ENCODE results near the gene MAST2. TPM values are rescaled to one million over a fixed set of nuclear protein-coding genes. Genes with fewer than 3 reads are reported as not detected.

Gene MAST2
- total RNA-seq, 2 donors from 2014 or later: 9.9 TPM

DNA sequence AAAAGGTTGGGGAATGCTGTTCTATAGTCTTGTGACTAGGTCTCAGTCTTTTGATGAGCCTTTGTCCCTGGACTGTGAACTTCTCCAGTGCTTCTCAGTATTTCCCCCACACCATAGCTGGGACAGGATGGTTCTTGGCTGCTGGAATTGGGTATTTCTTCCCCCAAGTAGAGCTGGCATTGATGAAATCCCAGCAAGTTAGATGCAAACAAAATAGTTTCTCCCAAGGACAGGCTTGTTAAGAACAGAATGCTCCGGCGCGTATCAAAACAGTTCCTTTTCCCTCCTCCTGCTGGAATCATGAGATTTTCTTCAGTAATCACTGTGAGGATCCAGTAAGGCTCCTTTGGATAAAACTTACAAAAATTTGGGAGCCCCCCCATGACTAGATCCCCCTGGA is 166.5 kb downstream of the MAST2 start:
- ATAC-seq: no peak
- Histone ChIP-seq H3K36me3 (replicated peaks in 1 of 2; ENCODE audit: insufficient read depth in 1 of 2, low read depth in 2 of 2) (no peaks in the 10 kb centered on the region), H3K27ac (no peak overlapping the region), H3K9me3 (no peaks in the 10 kb centered on the region), H3K4me1 (no peaks in the 10 kb centered on the region), H3K27me3 (no peaks in the 10 kb centered on the region), H3K4me3 (no peak overlapping the region)
- TF ChIP-seq, protein P1, sequence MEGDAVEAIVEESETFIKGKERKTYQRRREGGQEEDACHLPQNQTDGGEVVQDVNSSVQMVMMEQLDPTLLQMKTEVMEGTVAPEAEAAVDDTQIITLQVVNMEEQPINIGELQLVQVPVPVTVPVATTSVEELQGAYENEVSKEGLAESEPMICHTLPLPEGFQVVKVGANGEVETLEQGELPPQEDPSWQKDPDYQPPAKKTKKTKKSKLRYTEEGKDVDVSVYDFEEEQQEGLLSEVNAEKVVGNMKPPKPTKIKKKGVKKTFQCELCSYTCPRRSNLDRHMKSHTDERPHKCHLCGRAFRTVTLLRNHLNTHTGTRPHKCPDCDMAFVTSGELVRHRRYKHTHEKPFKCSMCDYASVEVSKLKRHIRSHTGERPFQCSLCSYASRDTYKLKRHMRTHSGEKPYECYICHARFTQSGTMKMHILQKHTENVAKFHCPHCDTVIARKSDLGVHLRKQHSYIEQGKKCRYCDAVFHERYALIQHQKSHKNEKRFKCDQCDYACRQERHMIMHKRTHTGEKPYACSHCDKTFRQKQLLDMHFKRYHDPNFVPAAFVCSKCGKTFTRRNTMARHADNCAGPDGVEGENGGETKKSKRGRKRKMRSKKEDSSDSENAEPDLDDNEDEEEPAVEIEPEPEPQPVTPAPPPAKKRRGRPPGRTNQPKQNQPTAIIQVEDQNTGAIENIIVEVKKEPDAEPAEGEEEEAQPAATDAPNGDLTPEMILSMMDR (IDR thresholded peaks at IDR 0.05): no peak
- TF ChIP-seq POLR2A (IDR thresholded peaks at IDR 0.05): no peak
- intact Hi-C loops (cut with DNase I): no loop called here
- 93 to 98% methylated on average over 3 of the region's 3 CpGs for WGBS, 2 donors
- no peak for DNase-seq

DNA sequence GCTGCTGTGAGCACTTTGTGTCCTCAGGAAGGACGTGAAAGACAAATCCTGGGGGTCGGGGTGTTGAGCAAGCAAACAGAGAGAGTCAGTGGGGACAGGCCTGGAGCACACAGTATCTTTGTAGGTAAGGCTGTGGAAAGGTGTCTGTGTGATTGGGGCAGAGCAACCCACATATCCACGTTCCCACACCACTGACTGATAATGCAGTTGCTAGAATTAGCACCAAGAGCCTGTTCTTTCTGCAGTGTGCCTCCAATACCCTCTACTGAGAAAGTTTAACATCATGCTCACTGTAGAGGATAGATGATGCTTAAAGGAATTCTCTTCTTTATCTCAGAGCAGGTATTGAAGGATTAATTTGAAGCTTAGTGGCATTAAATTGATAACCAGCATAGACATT is 167.9 kb downstream of the MAST2 start:
- intact Hi-C loops (cut with DNase I): no loop called here
- TF ChIP-seq, protein P1 (IDR thresholded peaks at IDR 0.05): no peak
- TF ChIP-seq POLR2A (IDR thresholded peaks at IDR 0.05): no peak
- no peak for ATAC-seq
- Histone ChIP-seq H3K4me1 (no peaks in the 10 kb centered on the region), H3K27ac (no peak overlapping the region), H3K27me3 (no peaks in the 10 kb centered on the region), H3K9me3 (no peaks in the 10 kb centered on the region), H3K4me3 (no peak overlapping the region), H3K36me3 (replicated peaks in 1 of 2; ENCODE audit: insufficient read depth in 1 of 2, low read depth in 2 of 2) (no peaks in the 10 kb centered on the region)
- WGBS, 2 donors: 91 to 97% methylated on average over 3 of the region's 3 CpGs
- DNase-seq: no peak

DNA sequence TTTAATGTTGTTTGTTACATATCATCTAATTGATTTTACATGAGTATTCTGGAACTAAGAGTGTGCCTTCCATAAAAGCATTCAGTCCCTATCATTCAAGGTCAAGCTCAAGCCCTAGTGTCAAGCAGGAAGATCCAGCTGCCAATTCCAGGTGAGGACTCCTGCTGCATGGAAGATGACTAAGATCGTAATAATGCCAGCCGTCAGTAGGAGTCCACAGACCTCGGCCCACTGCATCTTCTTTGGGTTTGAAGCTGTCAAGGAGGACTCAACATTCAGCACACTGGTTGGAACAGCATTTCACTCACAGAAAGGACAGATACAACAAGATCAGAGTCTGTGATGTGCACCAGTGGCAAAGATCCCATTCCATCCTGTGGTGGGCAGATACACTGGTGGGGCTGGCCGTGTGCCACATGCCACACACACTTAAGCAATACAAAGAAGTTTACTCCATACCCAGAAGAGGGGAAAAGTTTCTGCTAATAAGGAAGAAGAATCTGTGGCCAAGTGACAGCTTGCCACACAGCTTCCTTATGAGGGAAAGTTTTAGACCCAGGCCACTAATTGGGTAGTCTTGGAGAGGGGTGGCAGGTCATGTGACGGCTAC is 168.6 kb downstream of the MAST2 start:
- Histone ChIP-seq H3K27me3 (no peaks in the 10 kb centered on the region), H3K4me3 (no peak overlapping the region), H3K36me3 (replicated peaks in 1 of 2; ENCODE audit: insufficient read depth in 1 of 2, low read depth in 2 of 2) (no peaks in the 10 kb centered on the region), H3K9me3 (no peaks in the 10 kb centered on the region), H3K4me1 (no peaks in the 10 kb centered on the region), H3K27ac (no peak overlapping the region)
- intact Hi-C loops (cut with DNase I): no loop called here
- no peak for ATAC-seq
- DNase-seq: no peak
- WGBS, 2 donors: 85 to 97% methylated on average over 4 to 5 of the region's 5 CpGs
- TF ChIP-seq POLR2A (IDR thresholded peaks at IDR 0.05): no peak
- TF ChIP-seq, protein P1 (IDR thresholded peaks at IDR 0.05): no peak

DNA sequence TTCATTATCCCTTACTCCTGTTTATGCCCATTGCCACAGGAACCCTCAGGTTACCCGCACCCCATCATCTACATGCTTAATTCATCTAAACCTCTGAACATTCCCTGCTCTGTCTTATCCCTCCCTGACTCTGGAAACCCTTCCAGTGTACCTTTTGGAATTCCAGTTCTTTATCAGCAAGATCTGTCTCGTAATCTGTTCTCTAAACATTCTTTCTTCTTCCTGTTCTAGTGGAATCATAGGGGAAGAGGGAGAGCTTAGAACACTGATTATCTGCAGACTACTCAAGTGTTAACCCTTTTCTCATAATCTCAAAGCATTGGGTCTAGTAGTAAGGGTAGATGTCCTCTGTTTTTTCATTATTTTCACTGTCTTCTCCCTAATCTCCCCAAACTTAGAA is 169.2 kb downstream of the MAST2 start:
- WGBS, 2 donors: 96% methylated on average over 2 of the region's 2 CpGs
- TF ChIP-seq, protein P1 (IDR thresholded peaks at IDR 0.05): no peak
- ATAC-seq (no peak), DNase-seq (no peak)
- Histone ChIP-seq H3K4me1 (no peaks in the 10 kb centered on the region), H3K36me3 (replicated peaks in 1 of 2; ENCODE audit: insufficient read depth in 1 of 2, low read depth in 2 of 2) (no peaks in the 10 kb centered on the region), H3K27me3 (no peaks in the 10 kb centered on the region), H3K27ac (no peak overlapping the region), H3K4me3 (no peak overlapping the region), H3K9me3 (no peaks in the 10 kb centered on the region)
- intact Hi-C loops (cut with DNase I): no loop called here

DNA sequence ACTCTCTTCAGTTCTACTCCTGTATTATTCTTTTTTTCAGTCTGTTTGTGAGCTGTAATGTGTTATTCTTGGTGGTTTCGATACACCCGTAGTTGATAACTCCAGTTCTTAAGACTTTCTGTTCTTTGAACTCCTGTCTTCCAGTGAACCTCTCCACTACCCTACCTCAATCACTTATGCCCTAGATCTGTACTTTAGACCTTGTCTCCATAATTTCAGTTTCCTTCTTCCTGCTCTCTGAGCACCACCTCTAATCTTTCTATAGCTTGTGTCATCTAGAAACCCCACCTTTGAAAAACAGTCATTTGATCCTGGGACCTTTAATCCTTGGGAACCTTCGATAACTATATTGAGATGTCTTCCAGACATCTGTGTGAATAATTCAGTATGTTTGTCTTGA is 169.7 kb downstream of the MAST2 start:
- TF ChIP-seq POLR2A (IDR thresholded peaks at IDR 0.05): no peak
- TF ChIP-seq, protein P1 (IDR thresholded peaks at IDR 0.05): no peak
- Histone ChIP-seq H3K4me3 (no peak overlapping the region), H3K27ac (no peak overlapping the region), H3K27me3 (no peaks in the 10 kb centered on the region), H3K9me3 (no peaks in the 10 kb centered on the region), H3K4me1 (no peaks in the 10 kb centered on the region), H3K36me3 (replicated peaks in 1 of 2; ENCODE audit: insufficient read depth in 1 of 2, low read depth in 2 of 2) (no peaks in the 10 kb centered on the region)
- intact Hi-C loops (cut with DNase I): no loop called here
- WGBS, 2 donors: 95 to 96% methylated on average over 3 of the region's 3 CpGs
- no peak for ATAC-seq
- no peak for DNase-seq
